Stimulated activated CD4-positive, alpha-beta T cell treated with anti-CD3 and anti-CD28 coated beads, Interleukin-12 subunit alpha, Interleukin-12 subunit beta, amount 100 ng/mL, for 4 hours (primary cell): Measurements from ENCODE around the gene TMEM169.

ENCODE experiments used
- DNase-seq: peaks from one replicate; pipeline ENCODE4 v3.0.0-alpha.2; 2020

TMEM169 gene

GRCh38 chr2:216081487-216082116, at the start of gene TMEM169, which contains the start of gene PECR:
Gene TMEM169, plus strand, starts transcription at chr2:216081919. Its CDS starts 14,045 bp downstream, at chr2:216095964.
Gene PECR, minus strand, starts transcription at chr2:216081809. Its CDS starts 68 bp downstream, at chr2:216081741.
- peak; percentile 72 for DNase-seq

- DNase-seq = no peak
Measured at GRCh38 chr2:216031960-216032689, 49.6 kb upstream of the TMEM169 start.

GRCh38 chr2:216033403-216033802, 48.3 kb upstream of the TMEM169 start:
- no peak for DNase-seq

GRCh38 chr2:216034065-216034464, 47.7 kb upstream of the TMEM169 start:
- DNase-seq = peak; percentile 79

GRCh38 chr2:216039918-216040317, 41.8 kb upstream of the TMEM169 start:
- DNase-seq = no peak

- no peak for DNase-seq
Measured at GRCh38 chr2:216041438-216041837, 40.3 kb upstream of the TMEM169 start.

- DNase-seq = no peak
Measured at GRCh38 chr2:216043949-216044348, 37.8 kb upstream of the TMEM169 start.

- DNase-seq = no peak
Measured at GRCh38 chr2:216044883-216045486, 36.7 kb upstream of the TMEM169 start.

- no peak for DNase-seq
Measured at GRCh38 chr2:216047397-216047796, 34.3 kb upstream of the TMEM169 start.

GRCh38 chr2:216049452-216049851, 32.3 kb upstream of the TMEM169 start:
- no peak for DNase-seq

- DNase-seq = no peak
Measured at GRCh38 chr2:216051350-216051749, 30.4 kb upstream of the TMEM169 start.

- no peak for DNase-seq
Measured at GRCh38 chr2:216052420-216052819, 29.3 kb upstream of the TMEM169 start.

GRCh38 chr2:216055680-216056079, 26.0 kb upstream of the TMEM169 start:
- DNase-seq = no peak

- DNase-seq = no peak
Measured at GRCh38 chr2:216056739-216057138, 25.0 kb upstream of the TMEM169 start.

GRCh38 chr2:216057688-216058193, 24.0 kb upstream of the TMEM169 start:
- peak; percentile 34 for DNase-seq

- no peak for DNase-seq
Measured at GRCh38 chr2:216059233-216059834, 22.4 kb upstream of the TMEM169 start.

GRCh38 chr2:216064014-216064630, 17.6 kb upstream of the TMEM169 start:
- DNase-seq = no peak

- no peak for DNase-seq
Measured at GRCh38 chr2:216064665-216065064, 17.1 kb upstream of the TMEM169 start.

- no peak for DNase-seq
Measured at GRCh38 chr2:216066230-216066629, 15.5 kb upstream of the TMEM169 start.

GRCh38 chr2:216069028-216069427, 12.7 kb upstream of the TMEM169 start:
- no peak for DNase-seq

GRCh38 chr2:216070195-216070594, 11.5 kb upstream of the TMEM169 start:
- no peak for DNase-seq

GRCh38 chr2:216071111-216071851, 10.4 kb upstream of the TMEM169 start:
- no peak for DNase-seq
